Daoy (cell line): ENCODE measurements around the gene PLXNA1. TPM values are rescaled to one million over a fixed set of nuclear protein-coding genes. Genes with fewer than 3 reads are reported as not detected.

ENCODE experiments used
- DNase-seq: peaks from one replicate; pipeline ENCODE4 v3.0.0-alpha.2; 2015; ENCODE audit warnings: low read depth
- total RNA-seq: library from RNA; depleted of rRNA; stranded (reverse); fragments of >200 nt; shearing (Covaris generic); gene quantifications from 2 replicates; pipeline ENCODE4 v1.2.3, GENCODE V29; 2014

PLXNA1 gene
- total RNA-seq, 1 experiment from 2014 or later: 28.4 TPM

- no peak for DNase-seq
Observed at GRCh38 chr3:126952983-126953660, 29.8 kb upstream of the PLXNA1 start.

- DNase-seq: peak; percentile 41
Observed at GRCh38 chr3:126954141-126954842, 28.6 kb upstream of the PLXNA1 start.

- no peak for DNase-seq
Observed at GRCh38 chr3:126955004-126955790, 27.7 kb upstream of the PLXNA1 start.

GRCh38 chr3:126956361-126956760, 26.6 kb upstream of the PLXNA1 start:
- DNase-seq: no peak

GRCh38 chr3:126956866-126957650, 25.9 kb upstream of the PLXNA1 start:
- DNase-seq: no peak

- no peak for DNase-seq
Observed at GRCh38 chr3:126957776-126958637, 24.9 kb upstream of the PLXNA1 start.

GRCh38 chr3:126958638-126959085, 24.3 kb upstream of the PLXNA1 start:
- no peak for DNase-seq

- DNase-seq: no peak
Observed at GRCh38 chr3:126959136-126959920, 23.6 kb upstream of the PLXNA1 start.

GRCh38 chr3:126959921-126960603, 22.9 kb upstream of the PLXNA1 start:
- DNase-seq: peak; percentile 52

GRCh38 chr3:126960604-126960995, 22.3 kb upstream of the PLXNA1 start:
- DNase-seq: no peak

- DNase-seq: peak; percentile 86
Observed at GRCh38 chr3:126961191-126961790, 21.6 kb upstream of the PLXNA1 start.

- DNase-seq: no peak
Observed at GRCh38 chr3:126961791-126962461, 21.0 kb upstream of the PLXNA1 start.

GRCh38 chr3:126962756-126963155, 20.2 kb upstream of the PLXNA1 start:
- no peak for DNase-seq

GRCh38 chr3:126963261-126964190, 19.4 kb upstream of the PLXNA1 start:
- no peak for DNase-seq

- DNase-seq: no peak
Observed at GRCh38 chr3:126964261-126964660, 18.7 kb upstream of the PLXNA1 start.

- no peak for DNase-seq
Observed at GRCh38 chr3:126964950-126965349, 18.0 kb upstream of the PLXNA1 start.

GRCh38 chr3:126965526-126966080, 17.3 kb upstream of the PLXNA1 start:
- no peak for DNase-seq
